HepG2 (cell line): ENCODE data around the gene DISP1. TPM values are rescaled to one million over a fixed set of nuclear protein-coding genes. Genes with fewer than 3 reads are reported as not detected.

Source experiments
- ATAC-seq: fragments of 200-7000 bp; cut with Tn5 transposase; 3 replicates; pipeline ENCODE4 v1.9.1; 2020; ENCODE audit warnings: mild to moderate bottlenecking, moderate library complexity
- BruUV-seq: library from RNA; stranded (reverse); fragments of 400-500 nt; replicated peaks from 2 replicates; lab custom pipeline; 2021; lab: Mats Ljungman, UMichigan
- CTCF ChIA-PET: fragments of 300-600 bp; formaldehyde crosslinking; extraction: SDS; loops from one replicate; lab custom pipeline; 2021; ENCODE audit warnings: low total read pairs, inconsistent platforms, low intra/inter-chr PET ratio; lab: Yijun Ruan, JAX
- POLR2A ChIA-PET: fragments of 350-600 bp; sonication (Branson Sonifier 250); formaldehyde crosslinking; loops from one replicate; lab custom pipeline; 2020; ENCODE audit warnings: antibody characterized with exemption, inconsistent platforms; lab: Yijun Ruan, JAX
- DNase-seq: peaks from one replicate; pipeline ENCODE4 v3.0.0-alpha.2; 2015; ENCODE audit warnings: low spot score
- FAIRE-seq: peaks from 3 replicates; lab custom pipeline; 2011; peaks lifted over from hg19 to GRCh38; lab: Jason Lieb, UNC
- H2AFZ ChIP-seq: one replicate; pipeline ENCODE4 v1.6.1; 2011; ENCODE audit warnings: low read length, inconsistent platforms
- H3K27ac ChIP-seq: fragments of 300-600 bp; 3 replicates; pipeline ENCODE4 v1.8.0; 2011; ENCODE audit warnings: mixed run types, mild to moderate bottlenecking, mixed read lengths, low read length, inconsistent platforms; ENCODE audit not compliant: insufficient read depth; ENCODE audit errors: extremely low read length
- H3K27me3 ChIP-seq, 2 experiments: fragments of 200-600 bp in 1 of 2; 2 replicates in 1 of 2; 3 replicates in 1 of 2; pipeline versions ENCODE4 v1.6.0 to v1.8.0; 2011; ENCODE audit warnings: low read length in 2 of 2, mild to moderate bottlenecking in 2 of 2, moderate library complexity in 2 of 2, inconsistent platforms in 1 of 2; ENCODE audit not compliant: insufficient read depth in 2 of 2, control insufficient read depth in 1 of 2
- H3K36me3 ChIP-seq, 2 experiments: fragments of 200-600 bp in 1 of 2; replicated peaks in 1 of 2; 2 replicates in 1 of 2; 3 replicates in 1 of 2; pipeline versions ENCODE4 v1.5.1 to v1.8.0; 2011; ENCODE audit warnings: low read length in 2 of 2, inconsistent platforms in 1 of 2; ENCODE audit not compliant: insufficient read depth in 2 of 2, control insufficient read depth in 1 of 2
- H3K4me1 ChIP-seq: 2 replicates; pipeline ENCODE4 v1.5.1; 2012; ENCODE audit warnings: low read length, inconsistent platforms; ENCODE audit not compliant: insufficient read depth
- H3K4me2 ChIP-seq: 2 replicates; pipeline ENCODE4 v1.6.0; 2011; ENCODE audit warnings: low read depth, low read length, inconsistent platforms
- H3K4me3 ChIP-seq, 3 experiments: fragments of 200-600 bp in 1 of 3; sonication (generic), shearing (Covaris generic) in 1 of 3; replicated peaks in 1 of 3; 2 replicates each; pipeline ENCODE4 v1.5.1; 2011 to 2016; ENCODE audit warnings: low read length in 3 of 3, inconsistent platforms in 2 of 3, low read depth in 2 of 3, mild to moderate bottlenecking in 2 of 3, control low read depth in 1 of 3, mixed read lengths in 1 of 3; ENCODE audit not compliant: insufficient read depth in 1 of 3
- H3K79me2 ChIP-seq: one replicate; pipeline ENCODE4 v1.6.1; 2011; ENCODE audit warnings: low read length, inconsistent platforms; ENCODE audit not compliant: insufficient read depth
- H3K9ac ChIP-seq: 2 replicates; pipeline ENCODE4 v1.6.0; 2011; ENCODE audit warnings: mild to moderate bottlenecking, low read depth, low read length, inconsistent platforms; ENCODE audit not compliant: insufficient read depth
- H3K9me3 ChIP-seq: 2 replicates; pipeline ENCODE4 v1.5.1; 2012; ENCODE audit warnings: mild to moderate bottlenecking, low read length
- H4K20me1 ChIP-seq: 2 replicates; pipeline ENCODE4 v1.6.0; 2011; ENCODE audit warnings: inconsistent platforms, mild to moderate bottlenecking, low read length, moderate library complexity; ENCODE audit not compliant: insufficient read depth
- CSRNP2 ChIP-seq: sonication (generic); formaldehyde crosslinking; conservative IDR thresholded peaks from 2 replicates; pipeline ENCODE4 v1.8.0; 2022; ENCODE audit warnings: low read depth, missing genetic modification reagents
- FLYWCH1 ChIP-seq: sonication (generic); formaldehyde crosslinking; IDR thresholded peaks from 2 replicates; pipeline ENCODE4 v1.8.1; 2023; ENCODE audit warnings: mild to moderate bottlenecking, missing genetic modification reagents
- FOSL2 ChIP-seq: sonication (generic); formaldehyde crosslinking; IDR thresholded peaks from 2 replicates; pipeline ENCODE4 v1.4.0; 2020; ENCODE audit warnings: missing genetic modification reagents
- HMG20B ChIP-seq: conservative IDR thresholded peaks from 2 replicates; pipeline ENCODE4 v1.6.1; 2016; ENCODE audit warnings: missing genetic modification reagents, missing compliant biosample characterization
- ISX ChIP-seq: sonication (generic); formaldehyde crosslinking; conservative IDR thresholded peaks from 2 replicates; pipeline ENCODE4 v1.5.0; 2020; ENCODE audit warnings: missing genetic modification reagents
- REL ChIP-seq: sonication (generic); formaldehyde crosslinking; conservative IDR thresholded peaks from 2 replicates; pipeline ENCODE4 v1.8.0; 2022; ENCODE audit warnings: mild to moderate bottlenecking, missing genetic modification reagents, moderate library complexity
- SRSF1 ChIP-seq: fragments of 200-400 bp; formaldehyde crosslinking; optimal IDR thresholded peaks from 2 replicates; pipeline ENCODE3; 2017; ENCODE audit warnings: mild to moderate bottlenecking, low read depth, low read length, moderate library complexity
- U2AF1 ChIP-seq: fragments of 200-400 bp; formaldehyde crosslinking; optimal IDR thresholded peaks from 2 replicates; pipeline ENCODE3; 2017; ENCODE audit warnings: mild to moderate bottlenecking, low read depth, low read length
- YY1 ChIP-seq: IDR thresholded peaks from 2 replicates; pipeline ENCODE4 v1.6.1; 2011; ENCODE audit warnings: low read length, low read depth, moderate library complexity, mild to moderate bottlenecking; ENCODE audit not compliant: insufficient read depth, insufficient replicate concordance
- ZBTB44 ChIP-seq: sonication (generic); formaldehyde crosslinking; IDR thresholded peaks from 2 replicates; pipeline ENCODE4 v1.4.0; 2020; ENCODE audit warnings: missing genetic modification reagents
- ZGPAT ChIP-seq: IDR thresholded peaks from 2 replicates; pipeline ENCODE4 v1.6.1; 2016; ENCODE audit warnings: mild to moderate bottlenecking
- ZNF18 ChIP-seq: sonication (generic); formaldehyde crosslinking; IDR thresholded peaks from 2 replicates; pipeline ENCODE4 v1.8.0; 2022; ENCODE audit warnings: mild to moderate bottlenecking, missing genetic modification reagents; ENCODE audit not compliant: insufficient replicate concordance
- ZNF317 ChIP-seq: sonication (generic); formaldehyde crosslinking; IDR thresholded peaks from 2 replicates; pipeline ENCODE4 v1.5.0; 2020; ENCODE audit warnings: mild to moderate bottlenecking, missing genetic modification reagents
- ZNF501 ChIP-seq: sonication (generic); formaldehyde crosslinking; IDR thresholded peaks from 2 replicates; pipeline ENCODE4 v1.5.1; 2020; ENCODE audit warnings: mild to moderate bottlenecking, moderate library complexity, missing genetic modification reagents
- ZNF720 ChIP-seq: sonication (generic); formaldehyde crosslinking; IDR thresholded peaks from 2 replicates; pipeline ENCODE4 v1.4.0; 2020; ENCODE audit warnings: missing genetic modification reagents
- ZNF770 ChIP-seq: sonication (generic); formaldehyde crosslinking; IDR thresholded peaks from 2 replicates; pipeline ENCODE4 v1.5.0; 2020; ENCODE audit warnings: mild to moderate bottlenecking, missing genetic modification reagents
- ZNF878 ChIP-seq: sonication (generic); formaldehyde crosslinking; IDR thresholded peaks from 2 replicates; pipeline ENCODE4 v1.8.1; 2023; ENCODE audit warnings: mild to moderate bottlenecking, missing genetic modification reagents, moderate library complexity
- ZSCAN25 ChIP-seq: sonication (generic); formaldehyde crosslinking; IDR thresholded peaks from 2 replicates; pipeline ENCODE4 v1.8.0; 2022; ENCODE audit warnings: mild to moderate bottlenecking, missing genetic modification reagents
- WGBS: methylation state at CpG from one replicate; pipeline ENCODE4 v1.1.6; 2017; ENCODE audit warnings: low lambda C conversion rate; 5-methylcytosine and 5-hydroxymethylcytosine counted together
- in situ Hi-C: cut with HindIII; loops from 2 replicates; pipeline ENCODE4 v1.10.0; 2017; ENCODE audit warnings: low pct_unique_long_range_greater_than_20kb; ENCODE audit not compliant: extremely low pct_ligation_motif_present
- intact Hi-C: fragments of 100-400 bp; cut with micrococcal nuclease; formaldehyde crosslinking; loops from one replicate; pipeline ENCODE4 v1.10.0; 2022; ENCODE audit not compliant: unreplicated experiment
- polyA plus RNA-seq, 8 experiments: library from polyadenylated mRNA; depleted of rRNA in 3 of 8; stranded (reverse) in 7 of 8; unstranded in 1 of 8; fragments of >200 nt; fragmentation: Illumina TruSeq in 4 of 8; extraction: Trizol in 4 of 8; gene quantifications; 2 replicates each; pipeline versions ENCODE4 v1.2.1 to v1.2.3, GENCODE V29; 2011 to 2016; ENCODE audit warnings: low read depth in 4 of 8, missing spikeins in 1 of 8, mixed read lengths in 1 of 8; ENCODE audit not compliant: insufficient read depth in 1 of 8
- total RNA-seq, 5 experiments: library from RNA; depleted of rRNA; stranded (reverse); fragments of >200 nt; fragmentation: Illumina TruSeq; extraction: Trizol; gene quantifications; 2 replicates each; pipeline ENCODE4 v1.2.3, GENCODE V29; 2016; ENCODE audit warnings: low read depth in 1 of 5

The DISP1 gene
- total and polyA plus RNA-seq, 2 of the 13 experiments (the other 11 are each of a cell fraction or from before 2014, with no cell fraction given), result 1.9 to 2.0 TPM

GRCh38 chr1:222798975-222799374 is 15.9 kb upstream of the DISP1 start:
- H3K4me3 ChIP-seq, result no peak overlapping the region
- H3K36me3 ChIP-seq, result no peaks in the 10 kb centered on the region
- in situ Hi-C loops, result no loop called here
- H2AFZ ChIP-seq, result no peak overlapping the region
- ChIA-PET CTCF (no interaction called here), POLR2A (no interaction called here)
- WGBS, result 69% methylated on average over 4 of the region's 4 CpGs
- ATAC-seq (no peak), FAIRE-seq (no peak), DNase-seq (no peak)
- no TSS peak for BruUV-seq
- H3K4me1 ChIP-seq, result peaks cover 13% of the 10 kb centered on the region
- H4K20me1 ChIP-seq, result no peaks in the 10 kb centered on the region
- no peaks in the 10 kb centered on the region; a peak in 1 of 5 replicates for H3K27me3 ChIP-seq
- no peak overlapping the region for H3K9ac ChIP-seq
- no peaks in the 10 kb centered on the region for H3K9me3 ChIP-seq
- intact Hi-C loops, result no loop called here
- no peak overlapping the region for H3K27ac ChIP-seq
- H3K4me2 ChIP-seq, result no peak overlapping the region
- TF ChIP-seq ZNF770, result no peak
- TF ChIP-seq SRSF1, result no peak
- no peak for TF ChIP-seq CSRNP2
- no peak for TF ChIP-seq HMG20B
- TF ChIP-seq FLYWCH1, result no peak
- TF ChIP-seq ZNF501 (CRISPR knock-in tag), result no peak
- no peak for TF ChIP-seq ZBTB44
- no peak for TF ChIP-seq ZGPAT (CRISPR knock-in tag)
- TF ChIP-seq ZNF317 (CRISPR knock-in tag), result no peak
- no peak for TF ChIP-seq ISX (CRISPR knock-in tag)
- TF ChIP-seq FOSL2 (CRISPR knock-in tag), result no peak
- TF ChIP-seq ZNF18 (CRISPR knock-in tag), result no peak
- TF ChIP-seq YY1, result no peak
- TF ChIP-seq ZNF720 (CRISPR knock-in tag), result no peak
- no peak for TF ChIP-seq ZSCAN25 (CRISPR knock-in tag)
- TF ChIP-seq U2AF1, result no peak
- TF ChIP-seq ZNF878 (CRISPR knock-in tag), result no peak
- no peak for TF ChIP-seq REL
- H3K79me2 ChIP-seq, result no peaks in the 10 kb centered on the region
